RWPE2 (cell line): ENCODE measurements around the gene ADAM12.

Experiments used
- ATAC-seq: fragments of 200-7000 bp; cut with Tn5 transposase; 3 replicates; pipeline ENCODE4 v1.9.1; 2021; ENCODE audit warnings: low read depth
- DNase-seq: peaks from one replicate; pipeline ENCODE4 v3.0.0-alpha.2; 2020; ENCODE audit warnings: low spot score
- H3K27ac ChIP-seq: fragments of 450-650 bp; 2 replicates; pipeline ENCODE4 v1.5.1; 2017; ENCODE audit warnings: mild to moderate bottlenecking; ENCODE audit not compliant: poor library complexity, severe bottlenecking
- H3K27me3 ChIP-seq: fragments of 250-450 bp; sonication (Bioruptor Pico); 2 replicates; pipeline ENCODE4 v1.5.1; 2021; ENCODE audit warnings: mild to moderate bottlenecking, moderate library complexity; ENCODE audit not compliant: insufficient read depth, poor library complexity, severe bottlenecking
- H3K36me3 ChIP-seq: fragments of 250-450 bp; sonication (Bioruptor Pico); 2 replicates; pipeline ENCODE4 v1.5.1; 2020; ENCODE audit warnings: low read depth, mild to moderate bottlenecking, moderate library complexity
- H3K4me1 ChIP-seq: fragments of 250-450 bp; sonication (Bioruptor Pico); 2 replicates; pipeline ENCODE4 v1.5.1; 2021; ENCODE audit warnings: mild to moderate bottlenecking, moderate library complexity; ENCODE audit not compliant: insufficient read depth, poor library complexity, severe bottlenecking
- H3K4me3 ChIP-seq: fragments of 250-450 bp; sonication (Bioruptor Pico); 2 replicates; pipeline ENCODE4 v1.5.1; 2021; ENCODE audit warnings: mild to moderate bottlenecking, moderate library complexity; ENCODE audit not compliant: severe bottlenecking
- H3K9me3 ChIP-seq: fragments of 250-450 bp; sonication (Bioruptor Pico); 2 replicates; pipeline ENCODE4 v1.5.1; 2021; ENCODE audit warnings: mild to moderate bottlenecking, moderate library complexity; ENCODE audit not compliant: severe bottlenecking
- CTCF ChIP-seq: fragments of 450-650 bp; IDR thresholded peaks from one replicate; pipeline ENCODE4 v1.5.1; 2017; ENCODE audit warnings: mild to moderate bottlenecking, moderate library complexity; ENCODE audit not compliant: poor library complexity, severe bottlenecking

The ADAM12 gene

GRCh38 chr10:126146771-126147170 is 241.5 kb downstream of the ADAM12 start:
- Histone ChIP-seq H3K4me1 (no peaks in the 10 kb centered on the region), H3K9me3 (no peaks in the 10 kb centered on the region), H3K4me3 (no peak overlapping the region), H3K27me3 (no peaks in the 10 kb centered on the region), H3K27ac (no peak overlapping the region), H3K36me3 (no peaks in the 10 kb centered on the region)
- ATAC-seq, result no peak
- DNase-seq, result no peak
- TF ChIP-seq CTCF, result no peak

DNA sequence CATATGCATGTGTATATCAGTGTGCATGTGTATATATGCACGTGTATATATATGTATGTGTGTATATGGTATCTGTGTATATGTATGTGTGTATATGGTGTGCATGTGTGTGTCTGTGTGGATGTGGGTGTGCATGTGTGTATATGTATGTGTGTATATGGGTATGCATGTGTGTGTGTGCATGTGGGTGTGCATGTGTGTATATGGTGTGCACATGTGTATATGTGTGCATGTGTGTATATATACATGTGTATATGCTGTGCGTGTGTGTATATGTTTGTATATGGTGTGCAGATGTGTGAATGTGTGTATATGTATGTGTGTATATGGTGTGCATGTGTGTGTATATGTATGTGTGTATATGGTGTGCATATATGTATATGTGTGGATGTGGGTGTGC is 245.2 kb downstream of the ADAM12 start:
- no peak for TF ChIP-seq CTCF
- Histone ChIP-seq H3K9me3 (no peaks in the 10 kb centered on the region), H3K4me1 (no peaks in the 10 kb centered on the region), H3K4me3 (no peak overlapping the region), H3K36me3 (no peaks in the 10 kb centered on the region), H3K27me3 (no peaks in the 10 kb centered on the region), H3K27ac (no peak overlapping the region)
- ATAC-seq, result no peak
- DNase-seq, result no peak

GRCh38 chr10:126140746-126141273 is 247.5 kb downstream of the ADAM12 start:
- no peak for TF ChIP-seq CTCF
- Histone ChIP-seq H3K4me1 (no peaks in the 10 kb centered on the region), H3K27ac (no peak overlapping the region), H3K27me3 (no peaks in the 10 kb centered on the region), H3K36me3 (no peaks in the 10 kb centered on the region), H3K4me3 (no peak overlapping the region), H3K9me3 (no peaks in the 10 kb centered on the region)
- ATAC-seq (no peak), DNase-seq (no peak)

DNA sequence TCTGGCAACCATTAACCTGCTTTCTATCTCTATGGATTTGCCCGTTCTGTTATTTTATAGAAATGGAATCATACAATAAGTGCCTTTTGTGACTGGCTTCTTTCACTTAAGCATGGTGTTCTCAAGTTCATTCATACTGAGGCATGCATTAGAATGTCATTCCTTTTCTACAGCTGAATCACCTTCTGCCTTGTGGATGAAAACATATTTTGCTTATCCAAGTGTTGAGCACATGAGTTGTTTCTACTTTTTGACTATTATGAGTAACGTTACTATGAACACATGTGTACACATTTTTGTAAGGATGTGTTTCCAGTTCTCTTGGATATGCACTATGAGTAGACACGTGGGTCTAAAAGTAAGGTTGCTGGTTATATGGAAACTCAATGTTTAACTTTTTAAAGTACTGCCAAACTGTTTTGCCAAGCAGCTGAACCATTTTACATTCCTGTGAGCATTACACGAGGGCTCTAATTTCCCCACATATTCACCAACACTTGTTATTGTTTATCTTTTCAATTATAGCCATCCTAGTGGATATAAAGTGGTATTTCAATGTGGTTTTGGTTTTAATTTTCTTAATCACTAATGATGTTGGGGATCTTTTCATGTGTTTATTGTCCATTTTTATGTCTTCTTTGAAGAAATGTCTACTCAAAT is 250.6 kb downstream of the ADAM12 start:
- Histone ChIP-seq H3K9me3 (no peaks in the 10 kb centered on the region), H3K27me3 (no peaks in the 10 kb centered on the region), H3K4me3 (no peak overlapping the region), H3K27ac (no peak overlapping the region), H3K4me1 (peaks cover 4% of the 10 kb centered on the region), H3K36me3 (no peaks in the 10 kb centered on the region)
- DNase-seq, result no peak
- TF ChIP-seq CTCF, result no peak
- no peak for ATAC-seq

GRCh38 chr10:126135941-126136595 is 252.2 kb downstream of the ADAM12 start:
- DNase-seq, result no peak
- Histone ChIP-seq H3K9me3 (no peaks in the 10 kb centered on the region), H3K36me3 (no peaks in the 10 kb centered on the region), H3K27me3 (no peaks in the 10 kb centered on the region), H3K4me1 (peaks cover 4% of the 10 kb centered on the region), H3K4me3 (no peak overlapping the region), H3K27ac (no peak overlapping the region)
- ATAC-seq, result no peak
- no peak for TF ChIP-seq CTCF
